Keratinocyte (primary cell): Measurements from ENCODE around the gene ANKRD33.

Source experiments
- CTCF ChIP-seq, 3 experiments: IDR thresholded peaks in 1 of 3; conservative IDR thresholded peaks in 1 of 3; optimal IDR thresholded peaks in 1 of 3; 2 replicates in 2 of 3; 3 replicates in 1 of 3; pipeline versions ENCODE3 to v1.5.1; 2011; ENCODE audit warnings: low read length in 3 of 3, mild to moderate bottlenecking in 3 of 3, moderate library complexity in 2 of 3, control low read depth in 1 of 3, inconsistent platforms in 1 of 3; ENCODE audit not compliant: insufficient read depth in 2 of 3; ENCODE audit errors: extremely low read depth in 1 of 3
- EZH2 ChIP-seq: IDR thresholded peaks from one replicate; pipeline ENCODE4 v1.6.1; 2012; ENCODE audit warnings: inconsistent platforms, mild to moderate bottlenecking, low read length, moderate library complexity

GRCh38 chr12:51851413-51852124, 36.3 kb upstream of the ANKRD33 start:
- TF ChIP-seq CTCF (optimal IDR thresholded peaks at IDR 0.05 in 1 of 3, IDR thresholded peaks at IDR 0.05 in 1 of 3, conservative IDR thresholded peaks at IDR 0.05 in 1 of 3; ENCODE audit: extremely low read depth in 1 of 3, insufficient read depth in 2 of 3, low read length in 3 of 3) (no peak), EZH2 (no peak)
